GM23338 (cell line): ENCODE data around the gene XPO6. TPM values are rescaled to one million over a fixed set of nuclear protein-coding genes. Genes with fewer than 3 reads are reported as not detected.

Source experiments
- ATAC-seq: fragments of 200-7000 bp; cut with Tn5 transposase; 3 replicates; pipeline ENCODE4 v1.9.1; 2020
- DNase-seq: peaks from one replicate; pipeline ENCODE4 v3.0.0-alpha.2; 2015; ENCODE audit warnings: low spot score
- H2AFZ ChIP-seq: fragments of 200-600 bp; sonication (generic); 2 replicates; pipeline ENCODE4 v1.8.0; 2016; ENCODE audit warnings: antibody characterized with exemption, mild to moderate bottlenecking, moderate library complexity
- H3F3A ChIP-seq: fragments of 200-600 bp; sonication (generic); replicated peaks from 2 replicates; pipeline ENCODE4 v1.8.0; 2017; ENCODE audit warnings: antibody characterized with exemption, mixed run types, low read depth
- H3K27ac ChIP-seq: fragments of 200-600 bp; sonication (generic); 2 replicates; pipeline ENCODE4 v1.6.1; 2016; ENCODE audit warnings: low read depth
- H3K27me3 ChIP-seq: fragments of 200-600 bp; sonication (generic); 2 replicates; pipeline ENCODE4 v1.8.0; 2016; ENCODE audit warnings: mild to moderate bottlenecking, mixed run types, moderate library complexity; ENCODE audit not compliant: insufficient read depth
- H3K36me3 ChIP-seq: fragments of 200-600 bp; sonication (generic); 2 replicates; pipeline ENCODE4 v1.8.0; 2016; ENCODE audit warnings: mild to moderate bottlenecking; ENCODE audit not compliant: insufficient read depth
- H3K4me1 ChIP-seq: fragments of 200-600 bp; sonication (generic); 2 replicates; pipeline ENCODE4 v1.8.0; 2016; ENCODE audit warnings: mild to moderate bottlenecking, moderate library complexity; ENCODE audit not compliant: insufficient read depth
- H3K4me2 ChIP-seq: fragments of 200-600 bp; sonication (generic); 2 replicates; pipeline ENCODE4 v1.7.1; 2017; ENCODE audit warnings: mixed run types
- H3K4me3 ChIP-seq: fragments of 200-600 bp; sonication (generic); 2 replicates; pipeline ENCODE4 v1.6.1; 2016; ENCODE audit warnings: mixed run types
- H3K79me2 ChIP-seq: fragments of 200-600 bp; sonication (generic); replicated peaks from 2 replicates; pipeline ENCODE4 v1.8.0; 2017; ENCODE audit warnings: mild to moderate bottlenecking; ENCODE audit not compliant: insufficient read depth
- H3K9me2 ChIP-seq: fragments of 200-600 bp; sonication (generic); 2 replicates; pipeline ENCODE4 v1.8.0; 2017; ENCODE audit not compliant: insufficient read depth
- H4K20me1 ChIP-seq: fragments of 200-600 bp; sonication (generic); replicated peaks from 2 replicates; pipeline ENCODE4 v1.8.0; 2017; ENCODE audit warnings: mild to moderate bottlenecking; ENCODE audit not compliant: insufficient read depth
- H3K27ac Mint-ChIP-seq: 2 replicates; pipeline ENCODE4 v1.8.0; 2020; ENCODE audit warnings: inconsistent platforms, mild to moderate bottlenecking, moderate library complexity, mixed read lengths
- H3K27me3 Mint-ChIP-seq: 3 replicates; pipeline ENCODE4 v1.8.0; 2022; ENCODE audit warnings: low read depth, mild to moderate bottlenecking, moderate library complexity, mixed read lengths, inconsistent platforms; ENCODE audit not compliant: insufficient read depth, poor library complexity
- H3K36me3 Mint-ChIP-seq: 3 replicates; pipeline ENCODE4 v1.8.0; 2021; ENCODE audit warnings: low read depth, mild to moderate bottlenecking, inconsistent platforms, moderate library complexity, mixed read lengths
- H3K4me1 Mint-ChIP-seq: 3 replicates; pipeline ENCODE4 v1.8.0; 2020; ENCODE audit warnings: mild to moderate bottlenecking, inconsistent platforms, mixed read lengths
- H3K4me3 Mint-ChIP-seq: 3 replicates; pipeline ENCODE4 v1.8.0; 2021; ENCODE audit warnings: moderate library complexity, mild to moderate bottlenecking, inconsistent platforms, mixed read lengths
- H3K9me3 Mint-ChIP-seq: 3 replicates; pipeline ENCODE4 v1.8.0; 2020; ENCODE audit warnings: moderate library complexity, mild to moderate bottlenecking, inconsistent platforms, mixed read lengths
- CREB1 ChIP-seq: fragments of 250-450 bp; sonication (Bioruptor Pico); IDR thresholded peaks from 2 replicates; pipeline ENCODE4 v1.5.0; 2020; ENCODE audit warnings: low read depth, mild to moderate bottlenecking, moderate library complexity
- CTCF ChIP-seq, 2 experiments: fragments of 200-600 bp in 1 of 2; sonication (generic) in 1 of 2; conservative IDR thresholded peaks; 2 replicates each; pipeline versions ENCODE4 v1.5.1 to v1.6.1; 2016 to 2017; ENCODE audit warnings: antibody characterized with exemption in 2 of 2, low read depth in 2 of 2, mild to moderate bottlenecking in 2 of 2, moderate library complexity in 1 of 2
- ETS1 ChIP-seq: IDR thresholded peaks from 2 replicates; pipeline ENCODE4 v1.6.1; 2016; ENCODE audit warnings: antibody characterized with exemption
- EZH2 ChIP-seq: fragments of 200-600 bp; sonication (generic); IDR thresholded peaks from one replicate; pipeline ENCODE4 v1.8.0; 2017; ENCODE audit warnings: antibody characterized with exemption, mild to moderate bottlenecking, low read depth; ENCODE audit not compliant: unreplicated experiment
- EZH2phosphoT487 ChIP-seq: fragments of 200-600 bp; sonication (generic); IDR thresholded peaks from one replicate; pipeline ENCODE4 v1.8.1; 2018; ENCODE audit warnings: antibody characterized with exemption; ENCODE audit not compliant: unreplicated experiment
- JUNB ChIP-seq: IDR thresholded peaks from one replicate; pipeline ENCODE4 v1.6.1; 2016; ENCODE audit warnings: antibody characterized with exemption; ENCODE audit not compliant: unreplicated experiment
- NANOG ChIP-seq: IDR thresholded peaks from 2 replicates; pipeline ENCODE4 v1.6.1; 2016; ENCODE audit warnings: antibody characterized with exemption, borderline replicate concordance
- POLR2AphosphoS5 ChIP-seq: IDR thresholded peaks from 2 replicates; pipeline ENCODE4 v1.6.1; 2016; ENCODE audit warnings: antibody characterized with exemption, low read depth
- STAT1 ChIP-seq: IDR thresholded peaks from one replicate; pipeline ENCODE4 v1.6.1; 2016; ENCODE audit warnings: antibody characterized with exemption; ENCODE audit not compliant: unreplicated experiment
- ZNF114 ChIP-seq: fragments of 250-450 bp; sonication (Bioruptor Pico); IDR thresholded peaks from 2 replicates; pipeline ENCODE4 v1.5.0; 2020; ENCODE audit warnings: mild to moderate bottlenecking, moderate library complexity
- ZNF331 ChIP-seq: fragments of 250-450 bp; sonication (Bioruptor Pico); IDR thresholded peaks from 2 replicates; pipeline ENCODE4 v1.5.0; 2020; ENCODE audit warnings: low read depth, mild to moderate bottlenecking, moderate library complexity
- polyA plus RNA-seq: library from polyadenylated mRNA; unstranded; fragments of >200 nt; fragmentation: Nextera tagmentation; extraction: Ambion mirVana; gene quantifications from 2 replicates; pipeline ENCODE4 v1.2.1, GENCODE V29; 2016
- total RNA-seq: library from RNA; depleted of rRNA; stranded (reverse); fragments of >200 nt; shearing (Covaris generic); gene quantifications from 2 replicates; pipeline ENCODE4 v1.2.3, GENCODE V29; 2014
- TF ChIP-seq, protein P1 (sequence below): fragments of 250-450 bp; sonication (Bioruptor Pico); IDR thresholded peaks from 2 replicates; pipeline ENCODE4 v1.5.0; 2020; ENCODE audit warnings: mild to moderate bottlenecking, moderate library complexity

XPO6 gene
- total and polyA plus RNA-seq, 2 experiments from 2014 or later = 83.9 to 178 TPM

DNA sequence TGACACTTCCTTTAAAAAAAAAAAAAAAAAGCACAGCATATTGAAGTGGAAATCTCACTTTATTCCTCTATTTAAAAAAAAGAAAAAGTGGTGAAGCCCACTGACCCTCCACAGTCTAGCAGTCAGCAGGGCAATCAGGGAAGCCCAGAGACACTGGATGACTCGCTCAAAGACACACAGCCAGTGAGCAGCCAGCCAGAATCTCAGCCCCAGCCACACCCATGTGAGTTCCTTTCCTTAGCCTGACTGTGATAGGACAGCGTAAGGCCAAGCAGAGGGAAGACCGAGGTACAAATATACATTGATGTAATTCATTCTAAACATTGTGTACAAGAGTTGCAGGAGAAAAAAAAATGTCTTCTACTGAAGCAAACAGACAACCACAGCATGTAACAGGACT is 22.5 kb downstream of the XPO6 start (continued):
- TF ChIP-seq ETS1 (no peak), STAT1 (no peak), CREB1 (no peak), NANOG (no peak), EZH2 (no peak)

DNA sequence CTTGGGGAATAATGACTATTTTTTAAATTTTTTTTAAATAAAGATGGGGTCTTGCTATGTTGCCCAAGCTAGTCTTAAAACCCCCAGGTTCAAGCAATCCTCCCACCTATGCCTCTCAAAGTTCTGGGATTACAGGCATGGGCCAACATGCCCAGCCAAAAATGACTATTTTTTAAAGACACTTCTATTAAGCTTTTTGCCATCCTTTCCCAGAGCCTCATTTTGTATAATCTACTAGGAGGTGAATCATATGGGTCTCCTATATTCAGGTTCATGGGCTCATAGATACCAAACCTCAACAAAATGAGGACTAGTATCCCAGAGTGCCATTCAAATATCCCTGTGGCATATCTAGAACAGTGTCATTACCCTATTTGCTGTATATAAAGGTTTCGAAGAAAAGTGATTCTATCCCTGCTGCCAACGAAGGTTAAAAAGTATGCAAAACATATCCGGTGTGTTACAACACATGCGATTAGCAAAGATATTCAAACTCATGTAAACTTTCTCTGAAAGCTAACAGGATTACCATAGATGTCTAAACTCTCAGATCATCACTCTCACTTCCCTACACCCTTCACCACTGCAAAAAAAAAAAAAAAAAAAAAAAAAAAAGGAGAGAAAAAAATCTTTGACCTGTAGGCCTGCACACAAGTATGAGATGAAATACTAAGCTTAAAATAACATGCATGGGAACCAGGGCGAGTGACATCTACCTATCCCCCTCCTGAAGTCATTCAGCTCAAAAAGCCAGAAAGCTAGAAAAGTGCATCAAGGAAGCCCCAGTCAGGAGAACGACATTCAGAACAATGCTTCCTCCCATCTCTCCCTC is 23.5 kb downstream of the XPO6 start:
- Mint-ChIP-seq H3K4me3 (no peak overlapping the region), H3K4me1 (peaks cover 30% of the 10 kb centered on the region), H3K27ac (no peak overlapping the region), H3K9me3 (0 out of 3 replicates have a peak, but pooled peaks cover 3% of the 10 kb centered on the region), H3K36me3 (peaks cover 19% of the 10 kb centered on the region), H3K27me3 (peaks cover 5% of the 10 kb centered on the region)
- no peak overlapping the region for H3K4me2 ChIP-seq
- H3K27ac ChIP-seq = no peak overlapping the region; the same call in 1 of the 2 replicates
- H3K4me1 ChIP-seq = peaks cover 25% of the 10 kb centered on the region
- no peaks in the 10 kb centered on the region; the same call in 1 of the 2 replicates for H3K36me3 ChIP-seq
- peaks cover 100% of the 10 kb centered on the region for H3K79me2 ChIP-seq
- H3K4me3 ChIP-seq = no peak overlapping the region
- no peak for DNase-seq
- no peaks in the 10 kb centered on the region for H3K27me3 ChIP-seq
- peaks cover 72% of the 10 kb centered on the region for H4K20me1 ChIP-seq
- H3K9me2 ChIP-seq = no peaks in the 10 kb centered on the region
- H3F3A ChIP-seq = no peaks in the 10 kb centered on the region
- no peak overlapping the region for H2AFZ ChIP-seq
- ATAC-seq = no peak
- TF ChIP-seq STAT1 (no peak), ETS1 (no peak), NANOG (no peak), POLR2AphosphoS5 (no peak), JUNB (no peak), ZNF114 (CRISPR knock-in tag) (no peak), EZH2 (no peak), ZNF331 (CRISPR knock-in tag) (no peak), CREB1 (no peak), EZH2phosphoT487 (no peak), CTCF (conservative IDR thresholded peaks at IDR 0.05; ENCODE audit: low read depth in 2 of 2) (no peak)
- TF ChIP-seq, protein P1, sequence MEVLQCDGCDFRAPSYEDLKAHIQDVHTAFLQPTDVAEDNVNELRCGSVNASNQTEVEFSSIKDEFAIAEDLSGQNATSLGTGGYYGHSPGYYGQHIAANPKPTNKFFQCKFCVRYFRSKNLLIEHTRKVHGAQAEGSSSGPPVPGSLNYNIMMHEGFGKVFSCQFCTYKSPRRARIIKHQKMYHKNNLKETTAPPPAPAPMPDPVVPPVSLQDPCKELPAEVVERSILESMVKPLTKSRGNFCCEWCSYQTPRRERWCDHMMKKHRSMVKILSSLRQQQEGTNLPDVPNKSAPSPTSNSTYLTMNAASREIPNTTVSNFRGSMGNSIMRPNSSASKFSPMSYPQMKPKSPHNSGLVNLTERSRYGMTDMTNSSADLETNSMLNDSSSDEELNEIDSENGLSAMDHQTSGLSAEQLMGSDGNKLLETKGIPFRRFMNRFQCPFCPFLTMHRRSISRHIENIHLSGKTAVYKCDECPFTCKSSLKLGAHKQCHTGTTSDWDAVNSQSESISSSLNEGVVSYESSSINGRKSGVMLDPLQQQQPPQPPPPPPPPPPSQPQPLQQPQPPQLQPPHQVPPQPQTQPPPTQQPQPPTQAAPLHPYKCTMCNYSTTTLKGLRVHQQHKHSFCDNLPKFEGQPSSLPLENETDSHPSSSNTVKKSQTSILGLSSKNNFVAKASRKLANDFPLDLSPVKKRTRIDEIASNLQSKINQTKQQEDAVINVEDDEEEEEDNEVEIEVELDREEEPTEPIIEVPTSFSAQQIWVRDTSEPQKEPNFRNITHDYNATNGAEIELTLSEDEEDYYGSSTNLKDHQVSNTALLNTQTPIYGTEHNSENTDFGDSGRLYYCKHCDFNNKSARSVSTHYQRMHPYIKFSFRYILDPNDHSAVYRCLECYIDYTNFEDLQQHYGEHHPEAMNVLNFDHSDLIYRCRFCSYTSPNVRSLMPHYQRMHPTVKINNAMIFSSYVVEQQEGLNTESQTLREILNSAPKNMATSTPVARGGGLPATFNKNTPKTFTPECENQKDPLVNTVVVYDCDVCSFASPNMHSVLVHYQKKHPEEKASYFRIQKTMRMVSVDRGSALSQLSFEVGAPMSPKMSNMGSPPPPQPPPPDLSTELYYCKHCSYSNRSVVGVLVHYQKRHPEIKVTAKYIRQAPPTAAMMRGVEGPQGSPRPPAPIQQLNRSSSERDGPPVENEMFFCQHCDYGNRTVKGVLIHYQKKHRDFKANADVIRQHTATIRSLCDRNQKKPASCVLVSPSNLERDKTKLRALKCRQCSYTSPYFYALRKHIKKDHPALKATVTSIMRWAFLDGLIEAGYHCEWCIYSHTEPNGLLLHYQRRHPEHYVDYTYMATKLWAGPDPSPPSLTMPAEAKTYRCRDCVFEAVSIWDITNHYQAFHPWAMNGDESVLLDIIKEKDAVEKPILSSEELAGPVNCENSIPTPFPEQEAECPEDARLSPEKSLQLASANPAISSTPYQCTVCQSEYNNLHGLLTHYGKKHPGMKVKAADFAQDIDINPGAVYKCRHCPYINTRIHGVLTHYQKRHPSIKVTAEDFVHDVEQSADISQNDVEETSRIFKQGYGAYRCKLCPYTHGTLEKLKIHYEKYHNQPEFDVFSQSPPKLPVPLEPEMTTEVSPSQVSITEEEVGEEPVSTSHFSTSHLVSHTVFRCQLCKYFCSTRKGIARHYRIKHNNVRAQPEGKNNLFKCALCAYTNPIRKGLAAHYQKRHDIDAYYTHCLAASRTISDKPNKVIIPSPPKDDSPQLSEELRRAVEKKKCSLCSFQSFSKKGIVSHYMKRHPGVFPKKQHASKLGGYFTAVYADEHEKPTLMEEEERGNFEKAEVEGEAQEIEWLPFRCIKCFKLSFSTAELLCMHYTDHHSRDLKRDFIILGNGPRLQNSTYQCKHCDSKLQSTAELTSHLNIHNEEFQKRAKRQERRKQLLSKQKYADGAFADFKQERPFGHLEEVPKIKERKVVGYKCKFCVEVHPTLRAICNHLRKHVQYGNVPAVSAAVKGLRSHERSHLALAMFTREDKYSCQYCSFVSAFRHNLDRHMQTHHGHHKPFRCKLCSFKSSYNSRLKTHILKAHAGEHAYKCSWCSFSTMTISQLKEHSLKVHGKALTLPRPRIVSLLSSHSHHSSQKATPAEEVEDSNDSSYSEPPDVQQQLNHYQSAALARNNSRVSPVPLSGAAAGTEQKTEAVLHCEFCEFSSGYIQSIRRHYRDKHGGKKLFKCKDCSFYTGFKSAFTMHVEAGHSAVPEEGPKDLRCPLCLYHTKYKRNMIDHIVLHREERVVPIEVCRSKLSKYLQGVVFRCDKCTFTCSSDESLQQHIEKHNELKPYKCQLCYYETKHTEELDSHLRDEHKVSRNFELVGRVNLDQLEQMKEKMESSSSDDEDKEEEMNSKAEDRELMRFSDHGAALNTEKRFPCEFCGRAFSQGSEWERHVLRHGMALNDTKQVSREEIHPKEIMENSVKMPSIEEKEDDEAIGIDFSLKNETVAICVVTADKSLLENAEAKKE (CRISPR knock-in tag) = no peak
